SK-N-SH (cell line): ENCODE measurements around the gene SNX24. TPM values are rescaled to one million over a fixed set of nuclear protein-coding genes. Genes with fewer than 3 reads are reported as not detected.
"Not testable (repeated sequence)": the region's sequence is repeated elsewhere in the genome, so short reads cannot be mapped to it uniquely, and the experiment has no call there.

Source experiments
- CTCF ChIA-PET: fragments of 300-600, 350-600 bp; formaldehyde crosslinking; extraction: SDS; loops from one replicate; lab custom pipeline; 2021; lab: Yijun Ruan, JAX
- POLR2A ChIA-PET: fragments of 350-600 bp; sonication (Branson Sonifier 250); formaldehyde crosslinking; extraction: SDS; loops from one replicate; lab custom pipeline; 2020; ENCODE audit warnings: antibody characterized with exemption, inconsistent platforms; lab: Yijun Ruan, JAX
- DNase-seq: peaks from one replicate; pipeline ENCODE4 v3.0.0; 2012
- H2AFZ ChIP-seq: fragments of 200-600 bp; sonication (generic); 2 replicates; pipeline ENCODE4 v1.8.1; 2016; ENCODE audit warnings: antibody characterized with exemption, mild to moderate bottlenecking, low read depth
- H3F3A ChIP-seq: fragments of 200-600 bp; sonication (generic); replicated peaks from 2 replicates; pipeline ENCODE3; 2016; ENCODE audit warnings: antibody characterized with exemption, mild to moderate bottlenecking; ENCODE audit not compliant: insufficient read depth
- H3K27ac ChIP-seq, 2 experiments: fragments of 200-500 bp in 1 of 2; fragments of 200-600 bp in 1 of 2; sonication (Bioruptor generic) in 1 of 2; sonication (generic), shearing (Covaris generic) in 1 of 2; 2 replicates each; pipeline versions ENCODE4 v1.5.1 to v1.6.1; 2014 to 2016; ENCODE audit warnings: low read depth in 2 of 2, inconsistent platforms in 1 of 2, low read length in 1 of 2, mild to moderate bottlenecking in 1 of 2, mixed read lengths in 1 of 2
- H3K27me3 ChIP-seq: fragments of 200-600 bp; sonication (generic), shearing (Covaris generic); 2 replicates; pipeline ENCODE4 v1.6.1; 2016; ENCODE audit warnings: mixed run types; ENCODE audit not compliant: insufficient read depth
- H3K36me3 ChIP-seq, 2 experiments: fragments of 200-500 bp in 1 of 2; fragments of 200-600 bp in 1 of 2; sonication (Bioruptor generic) in 1 of 2; sonication (generic) in 1 of 2; replicated peaks in 1 of 2; 2 replicates each; pipeline versions ENCODE3 to v1.5.1; 2014 to 2016; ENCODE audit warnings: low read length in 1 of 2, mild to moderate bottlenecking in 1 of 2; ENCODE audit not compliant: insufficient read depth in 2 of 2, control insufficient read depth in 1 of 2
- H3K4me1 ChIP-seq, 2 experiments: fragments of 200-500 bp in 1 of 2; fragments of 200-600 bp in 1 of 2; sonication (Bioruptor generic) in 1 of 2; sonication (generic), shearing (Covaris generic) in 1 of 2; 2 replicates each; pipeline versions ENCODE4 v1.5.1 to v1.6.1; 2014 to 2016; ENCODE audit warnings: low read depth in 1 of 2, low read length in 1 of 2, mixed run types in 1 of 2; ENCODE audit not compliant: insufficient read depth in 2 of 2, control insufficient read depth in 1 of 2
- H3K4me2 ChIP-seq: fragments of 200-600 bp; sonication (generic), shearing (Covaris generic); 2 replicates; pipeline ENCODE4 v1.6.1; 2017; ENCODE audit warnings: mixed run types
- H3K4me3 ChIP-seq, 2 experiments: fragments of 200-500 bp in 1 of 2; fragments of 200-600 bp in 1 of 2; sonication (Bioruptor generic) in 1 of 2; sonication (generic), shearing (Covaris generic) in 1 of 2; 2 replicates each; pipeline versions ENCODE4 v1.5.1 to v1.8.1; 2014 to 2016; ENCODE audit warnings: low read depth in 2 of 2, inconsistent platforms in 1 of 2, low read length in 1 of 2, mild to moderate bottlenecking in 1 of 2, mixed read lengths in 1 of 2, moderate library complexity in 1 of 2
- H3K79me2 ChIP-seq: fragments of 200-600 bp; sonication (generic); 2 replicates; pipeline ENCODE4 v1.8.1; 2017; ENCODE audit warnings: mild to moderate bottlenecking; ENCODE audit not compliant: insufficient read depth
- H3K9ac ChIP-seq: fragments of 200-600 bp; sonication (generic); 2 replicates; pipeline ENCODE4 v1.6.1; 2017; ENCODE audit warnings: mixed run types
- H3K9me2 ChIP-seq: fragments of 200-600 bp; sonication (generic); 2 replicates; pipeline ENCODE4 v1.6.1; 2017; ENCODE audit warnings: mixed run types
- H3K9me3 ChIP-seq: fragments of 200-600 bp; sonication (generic); 2 replicates; pipeline ENCODE4 v1.6.1; 2017; ENCODE audit warnings: mixed run types, mild to moderate bottlenecking, moderate library complexity
- H4K20me1 ChIP-seq: fragments of 200-600 bp; sonication (generic); 2 replicates; pipeline ENCODE4 v1.6.1; 2017; ENCODE audit warnings: mild to moderate bottlenecking, mixed run types; ENCODE audit not compliant: insufficient read depth
- CHD2 ChIP-seq: fragments of 150-350 bp; IDR thresholded peaks from 2 replicates; pipeline ENCODE4 v1.6.1; 2018; ENCODE audit warnings: low read length; ENCODE audit not compliant: partially characterized antibody
- CTCF ChIP-seq: fragments of 200-600 bp; sonication (generic); IDR thresholded peaks from 2 replicates; pipeline ENCODE4 v1.6.1; 2017; ENCODE audit warnings: antibody characterized with exemption, mild to moderate bottlenecking, moderate library complexity
- FOXM1 ChIP-seq: IDR thresholded peaks from 2 replicates; pipeline ENCODE4 v1.4.0; 2012; ENCODE audit warnings: low read depth, mild to moderate bottlenecking
- NFIC ChIP-seq: IDR thresholded peaks from 2 replicates; pipeline ENCODE4 v1.4.0; 2012; ENCODE audit warnings: borderline replicate concordance
- POLR2AphosphoS5 ChIP-seq: IDR thresholded peaks from 2 replicates; pipeline ENCODE4 v1.6.1; 2012; ENCODE audit warnings: low read depth, low read length
- SIN3A ChIP-seq: IDR thresholded peaks from 2 replicates; pipeline ENCODE4 v1.6.1; 2012; ENCODE audit warnings: low read depth, mild to moderate bottlenecking, low read length, moderate library complexity, borderline replicate concordance
- TAF1 ChIP-seq: IDR thresholded peaks from 2 replicates; pipeline ENCODE4 v1.6.1; 2012; ENCODE audit warnings: low read depth, mild to moderate bottlenecking, low read length, moderate library complexity, borderline replicate concordance
- USF2 ChIP-seq: fragments of 150-350 bp; IDR thresholded peaks from 2 replicates; pipeline ENCODE4 v1.6.1; 2017; ENCODE audit warnings: antibody characterized with exemption, low read length, low read depth, borderline replicate concordance
- WGBS: methylation state at CpG from one replicate; pipeline ENCODE4 v1.1.6; 2017; ENCODE audit warnings: low lambda C conversion rate; 5-methylcytosine and 5-hydroxymethylcytosine counted together
- polyA plus RNA-seq, 3 experiments: library from polyadenylated mRNA; depleted of rRNA; stranded (reverse); fragments of >200 nt; gene quantifications; 2 replicates each; pipeline ENCODE4 v1.2.3, GENCODE V29; 2012
- TF ChIP-seq, protein P1 (sequence below): IDR thresholded peaks from 2 replicates; pipeline ENCODE4 v1.4.0; 2012; ENCODE audit warnings: low read depth, borderline replicate concordance
- TF ChIP-seq, protein P2 (sequence below): IDR thresholded peaks from 2 replicates; pipeline ENCODE4 v1.4.0; 2012; ENCODE audit warnings: low read depth, borderline replicate concordance
- TF ChIP-seq, protein P3 (sequence below): IDR thresholded peaks from 2 replicates; pipeline ENCODE4 v1.4.0; 2012; ENCODE audit warnings: low read depth

The SNX24 gene
- polyA plus RNA-seq, 1 of the 3 experiments (the other 2 are of a cell fraction) = 8.2 TPM

GRCh38 chr5:122967625-122968024 is 122.2 kb downstream of the SNX24 start:
- H3F3A ChIP-seq = no peaks in the 10 kb centered on the region
- TF ChIP-seq, protein P1, sequence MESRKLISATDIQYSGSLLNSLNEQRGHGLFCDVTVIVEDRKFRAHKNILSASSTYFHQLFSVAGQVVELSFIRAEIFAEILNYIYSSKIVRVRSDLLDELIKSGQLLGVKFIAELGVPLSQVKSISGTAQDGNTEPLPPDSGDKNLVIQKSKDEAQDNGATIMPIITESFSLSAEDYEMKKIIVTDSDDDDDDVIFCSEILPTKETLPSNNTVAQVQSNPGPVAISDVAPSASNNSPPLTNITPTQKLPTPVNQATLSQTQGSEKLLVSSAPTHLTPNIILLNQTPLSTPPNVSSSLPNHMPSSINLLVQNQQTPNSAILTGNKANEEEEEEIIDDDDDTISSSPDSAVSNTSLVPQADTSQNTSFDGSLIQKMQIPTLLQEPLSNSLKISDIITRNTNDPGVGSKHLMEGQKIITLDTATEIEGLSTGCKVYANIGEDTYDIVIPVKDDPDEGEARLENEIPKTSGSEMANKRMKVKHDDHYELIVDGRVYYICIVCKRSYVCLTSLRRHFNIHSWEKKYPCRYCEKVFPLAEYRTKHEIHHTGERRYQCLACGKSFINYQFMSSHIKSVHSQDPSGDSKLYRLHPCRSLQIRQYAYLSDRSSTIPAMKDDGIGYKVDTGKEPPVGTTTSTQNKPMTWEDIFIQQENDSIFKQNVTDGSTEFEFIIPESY = no peak
- TF ChIP-seq SIN3A (no peak), FOXM1 (no peak), CHD2 (no peak), USF2 (no peak), NFIC (no peak), CTCF (no peak), POLR2AphosphoS5 (no peak), TAF1 (no peak)
- TF ChIP-seq, protein P2, sequence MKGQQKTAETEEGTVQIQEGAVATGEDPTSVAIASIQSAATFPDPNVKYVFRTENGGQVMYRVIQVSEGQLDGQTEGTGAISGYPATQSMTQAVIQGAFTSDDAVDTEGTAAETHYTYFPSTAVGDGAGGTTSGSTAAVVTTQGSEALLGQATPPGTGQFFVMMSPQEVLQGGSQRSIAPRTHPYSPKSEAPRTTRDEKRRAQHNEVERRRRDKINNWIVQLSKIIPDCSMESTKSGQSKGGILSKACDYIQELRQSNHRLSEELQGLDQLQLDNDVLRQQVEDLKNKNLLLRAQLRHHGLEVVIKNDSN = no peak
- TF ChIP-seq, protein P3, sequence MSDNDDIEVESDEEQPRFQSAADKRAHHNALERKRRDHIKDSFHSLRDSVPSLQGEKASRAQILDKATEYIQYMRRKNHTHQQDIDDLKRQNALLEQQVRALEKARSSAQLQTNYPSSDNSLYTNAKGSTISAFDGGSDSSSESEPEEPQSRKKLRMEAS = no peak
- no peaks in the 10 kb centered on the region for H3K9me2 ChIP-seq
- H3K27ac ChIP-seq = no peak overlapping the region
- no peak overlapping the region for H3K9ac ChIP-seq
- H4K20me1 ChIP-seq = no peaks in the 10 kb centered on the region
- H3K4me1 ChIP-seq = no peaks in the 10 kb centered on the region; a peak in 1 of 4 replicates
- H3K27me3 ChIP-seq = no peaks in the 10 kb centered on the region
- no peaks in the 10 kb centered on the region for H3K79me2 ChIP-seq
- 81% methylated on average over 7 of the region's 8 CpGs for WGBS
- H2AFZ ChIP-seq = no peak overlapping the region
- H3K36me3 ChIP-seq = no peaks in the 10 kb centered on the region
- POLR2A ChIA-PET = no interaction called here
- no peak overlapping the region for H3K4me3 ChIP-seq
- no peak for DNase-seq
- no peaks in the 10 kb centered on the region for H3K9me3 ChIP-seq
- H3K4me2 ChIP-seq = no peak overlapping the region
- CTCF ChIA-PET = interaction anchor here (0.7 to 1.2 kb wide), 2 partner anchors 11 to 49 kb away, joined by 3 read pairs; no protein-coding TSS in a partner anchor

- H3K27me3 ChIP-seq, H3K9me2 ChIP-seq, H3K4me3 ChIP-seq, H3K4me1 ChIP-seq, H4K20me1 ChIP-seq, DNase-seq, H3K9me3 ChIP-seq, H2AFZ ChIP-seq, POLR2A ChIA-PET, H3K4me2 ChIP-seq, H3K27ac ChIP-seq, H3K9ac ChIP-seq, H3F3A ChIP-seq, H3K79me2 ChIP-seq, H3K36me3 ChIP-seq: not testable (repeated sequence)
- WGBS = 94% methylated on average over 6 of the region's 6 CpGs
- CTCF ChIA-PET = interaction anchor here (0.7 to 1.2 kb wide), 2 partner anchors 10 to 50 kb away, joined by 3 read pairs; no protein-coding TSS in a partner anchor
Measured at GRCh38 chr5:122968056-122968455, 122.6 kb downstream of the SNX24 start.
